ENCODE measurements around the gene ANTXR1.

Gene ANTXR1

GRCh38 chr2:69021727-69022126, 8.7 kb downstream of the ANTXR1 start:
- DNase-seq: no peak
- H3K9me3 ChIP-seq: no peaks in the 10 kb centered on the region
- intact Hi-C loops (cut with DNase I; ENCODE audit: low total_unique reads): loop anchor here (10.0 kb wide), 1 partner anchor 143 kb away; no protein-coding TSS in a partner anchor
- H3K27ac ChIP-seq: peak overlapping the region in 1 of 2 donors; percentile 26
- no peaks in the 10 kb centered on the region for H3K36me3 ChIP-seq
- H3K4me1 ChIP-seq: peaks cover 0 to 89% (median 40%) of the 10 kb centered on the region in 4 donors
- TF ChIP-seq, protein P1, sequence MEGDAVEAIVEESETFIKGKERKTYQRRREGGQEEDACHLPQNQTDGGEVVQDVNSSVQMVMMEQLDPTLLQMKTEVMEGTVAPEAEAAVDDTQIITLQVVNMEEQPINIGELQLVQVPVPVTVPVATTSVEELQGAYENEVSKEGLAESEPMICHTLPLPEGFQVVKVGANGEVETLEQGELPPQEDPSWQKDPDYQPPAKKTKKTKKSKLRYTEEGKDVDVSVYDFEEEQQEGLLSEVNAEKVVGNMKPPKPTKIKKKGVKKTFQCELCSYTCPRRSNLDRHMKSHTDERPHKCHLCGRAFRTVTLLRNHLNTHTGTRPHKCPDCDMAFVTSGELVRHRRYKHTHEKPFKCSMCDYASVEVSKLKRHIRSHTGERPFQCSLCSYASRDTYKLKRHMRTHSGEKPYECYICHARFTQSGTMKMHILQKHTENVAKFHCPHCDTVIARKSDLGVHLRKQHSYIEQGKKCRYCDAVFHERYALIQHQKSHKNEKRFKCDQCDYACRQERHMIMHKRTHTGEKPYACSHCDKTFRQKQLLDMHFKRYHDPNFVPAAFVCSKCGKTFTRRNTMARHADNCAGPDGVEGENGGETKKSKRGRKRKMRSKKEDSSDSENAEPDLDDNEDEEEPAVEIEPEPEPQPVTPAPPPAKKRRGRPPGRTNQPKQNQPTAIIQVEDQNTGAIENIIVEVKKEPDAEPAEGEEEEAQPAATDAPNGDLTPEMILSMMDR (IDR thresholded peaks at IDR 0.05): no peak
- no peaks in the 10 kb centered on the region for H3K27me3 ChIP-seq
- H3K4me3 ChIP-seq: no peak overlapping the region

- Histone ChIP-seq H3K9me3 (no peaks in the 10 kb centered on the region), H3K4me1 (peaks cover 0 to 81% (median 35%) of the 10 kb centered on the region in 4 donors), H3K36me3 (no peaks in the 10 kb centered on the region), H3K27ac (no peak overlapping the region), H3K4me3 (no peak overlapping the region), H3K27me3 (no peaks in the 10 kb centered on the region)
- TF ChIP-seq, protein P1 (IDR thresholded peaks at IDR 0.05): no peak
- DNase-seq: no peak
- intact Hi-C loops (cut with DNase I; ENCODE audit: low total_unique reads): loop anchor here (10.0 kb wide), 1 partner anchor 142 kb away; no protein-coding TSS in a partner anchor
Measured at GRCh38 chr2:69022548-69022947, 9.6 kb downstream of the ANTXR1 start.

DNA sequence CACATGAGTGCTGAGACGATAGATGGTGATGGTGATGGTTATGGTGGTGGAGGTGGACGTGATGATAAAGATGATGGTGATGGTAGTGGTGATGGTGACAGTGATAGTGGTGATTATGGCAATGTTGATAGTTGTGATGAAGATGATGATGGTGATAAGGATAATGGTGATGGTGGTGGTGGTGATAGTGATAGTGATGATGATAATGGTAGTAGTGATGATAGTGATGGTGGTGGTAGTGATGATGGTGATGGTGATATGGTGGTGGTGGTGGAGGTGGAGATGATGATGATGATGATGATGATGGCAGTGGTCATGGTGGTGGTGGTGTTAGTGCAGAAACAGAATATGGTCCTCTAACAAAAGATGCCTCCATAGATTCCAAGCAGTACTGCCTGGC, 10.3 kb downstream of the ANTXR1 start:
- Histone ChIP-seq H3K27ac (no peak overlapping the region), H3K9me3 (no peaks in the 10 kb centered on the region), H3K4me1 (peaks cover 0 to 74% (median 29%) of the 10 kb centered on the region in 4 donors), H3K36me3 (no peaks in the 10 kb centered on the region), H3K27me3 (no peaks in the 10 kb centered on the region), H3K4me3 (no peak overlapping the region)
- intact Hi-C loops (cut with DNase I; ENCODE audit: low total_unique reads): loop anchor here (10.0 kb wide), 1 partner anchor 142 kb away; no protein-coding TSS in a partner anchor
- TF ChIP-seq, protein P1 (IDR thresholded peaks at IDR 0.05): no peak
- DNase-seq: no peak

DNA sequence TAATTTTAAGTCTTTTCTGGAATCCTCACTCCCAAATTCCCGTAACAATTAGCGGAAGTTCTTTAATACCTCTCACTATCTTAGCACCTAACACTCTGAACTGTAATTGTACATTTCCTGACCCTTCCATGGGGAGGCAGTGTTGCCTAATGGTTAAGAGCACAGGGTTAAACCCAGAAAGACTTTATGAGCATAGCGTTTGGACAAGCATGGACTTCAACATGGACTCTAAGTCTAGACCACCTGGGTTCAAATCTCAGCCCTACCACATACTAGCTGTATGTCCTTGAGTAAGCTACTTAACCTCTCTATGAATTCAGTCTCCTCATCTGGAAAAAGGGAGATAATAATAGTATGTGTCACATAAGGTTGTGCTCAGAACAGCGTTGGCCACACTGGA, 13.0 kb downstream of the ANTXR1 start:
- DNase-seq: no peak
- Histone ChIP-seq H3K36me3 (no peaks in the 10 kb centered on the region), H3K27me3 (no peaks in the 10 kb centered on the region), H3K4me3 (no peak overlapping the region), H3K9me3 (no peaks in the 10 kb centered on the region), H3K27ac (no peak overlapping the region), H3K4me1 (peaks cover 0 to 56% (median 17%) of the 10 kb centered on the region in 4 donors)
- TF ChIP-seq, protein P1 (IDR thresholded peaks at IDR 0.05): peak; percentile 35 to 65
- intact Hi-C loops (cut with DNase I; ENCODE audit: low total_unique reads): loop anchor here (10.0 kb wide), 1 partner anchor 139 kb away; no protein-coding TSS in a partner anchor

- Histone ChIP-seq H3K27me3 (no peaks in the 10 kb centered on the region), H3K4me1 (peaks cover 0 to 56% (median 17%) of the 10 kb centered on the region in 4 donors), H3K9me3 (no peaks in the 10 kb centered on the region), H3K27ac (no peak overlapping the region), H3K4me3 (no peak overlapping the region), H3K36me3 (no peaks in the 10 kb centered on the region)
- TF ChIP-seq, protein P1 (IDR thresholded peaks at IDR 0.05): no peak
- no peak for DNase-seq
- intact Hi-C loops (cut with DNase I; ENCODE audit: low total_unique reads): loop anchor here (10.0 kb wide), 1 partner anchor 138 kb away; no protein-coding TSS in a partner anchor
Measured at GRCh38 chr2:69026691-69027459, 13.9 kb downstream of the ANTXR1 start.
